D721Med (cell line): ENCODE results near the gene PJA1.

ENCODE experiments used
- DNase-seq: peaks from one replicate; pipeline ENCODE4 v3.0.0; 2011; ENCODE audit warnings: low spot score; ENCODE audit not compliant: insufficient read length
- FAIRE-seq: peaks from 2 replicates; lab custom pipeline; 2011; peaks lifted over from hg19 to GRCh38; lab: Jason Lieb, UNC
- TF ChIP-seq, protein P1 (sequence below): IDR thresholded peaks from 2 replicates; pipeline ENCODE4 v1.5.1; 2012; ENCODE audit warnings: mild to moderate bottlenecking, control low read depth; ENCODE audit not compliant: insufficient read depth; ENCODE audit errors: missing control alignments

The PJA1 gene

DNA sequence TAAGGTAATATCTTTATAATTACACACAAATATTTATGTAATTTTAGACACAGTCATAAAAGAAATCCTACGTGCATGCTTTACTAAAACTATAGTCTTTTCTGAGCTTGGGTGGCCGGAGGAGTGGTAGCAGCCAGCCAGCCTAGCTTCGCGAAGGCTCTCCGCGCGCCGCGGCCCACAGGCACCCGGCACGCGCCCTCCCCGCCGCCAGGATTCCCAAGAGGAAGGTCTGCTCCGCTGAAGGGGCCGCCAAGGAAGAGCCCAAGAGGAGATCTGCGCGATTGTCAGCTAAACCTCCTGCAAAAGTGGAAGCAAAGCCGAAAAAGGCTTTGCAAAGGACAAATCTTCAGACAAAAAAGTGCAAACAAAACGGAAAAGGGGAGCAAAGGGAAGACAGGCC is 8.7 kb upstream of the PJA1 start:
- FAIRE-seq (no peak), DNase-seq (no peak)
- TF ChIP-seq, protein P1, sequence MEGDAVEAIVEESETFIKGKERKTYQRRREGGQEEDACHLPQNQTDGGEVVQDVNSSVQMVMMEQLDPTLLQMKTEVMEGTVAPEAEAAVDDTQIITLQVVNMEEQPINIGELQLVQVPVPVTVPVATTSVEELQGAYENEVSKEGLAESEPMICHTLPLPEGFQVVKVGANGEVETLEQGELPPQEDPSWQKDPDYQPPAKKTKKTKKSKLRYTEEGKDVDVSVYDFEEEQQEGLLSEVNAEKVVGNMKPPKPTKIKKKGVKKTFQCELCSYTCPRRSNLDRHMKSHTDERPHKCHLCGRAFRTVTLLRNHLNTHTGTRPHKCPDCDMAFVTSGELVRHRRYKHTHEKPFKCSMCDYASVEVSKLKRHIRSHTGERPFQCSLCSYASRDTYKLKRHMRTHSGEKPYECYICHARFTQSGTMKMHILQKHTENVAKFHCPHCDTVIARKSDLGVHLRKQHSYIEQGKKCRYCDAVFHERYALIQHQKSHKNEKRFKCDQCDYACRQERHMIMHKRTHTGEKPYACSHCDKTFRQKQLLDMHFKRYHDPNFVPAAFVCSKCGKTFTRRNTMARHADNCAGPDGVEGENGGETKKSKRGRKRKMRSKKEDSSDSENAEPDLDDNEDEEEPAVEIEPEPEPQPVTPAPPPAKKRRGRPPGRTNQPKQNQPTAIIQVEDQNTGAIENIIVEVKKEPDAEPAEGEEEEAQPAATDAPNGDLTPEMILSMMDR = no peak

DNA sequence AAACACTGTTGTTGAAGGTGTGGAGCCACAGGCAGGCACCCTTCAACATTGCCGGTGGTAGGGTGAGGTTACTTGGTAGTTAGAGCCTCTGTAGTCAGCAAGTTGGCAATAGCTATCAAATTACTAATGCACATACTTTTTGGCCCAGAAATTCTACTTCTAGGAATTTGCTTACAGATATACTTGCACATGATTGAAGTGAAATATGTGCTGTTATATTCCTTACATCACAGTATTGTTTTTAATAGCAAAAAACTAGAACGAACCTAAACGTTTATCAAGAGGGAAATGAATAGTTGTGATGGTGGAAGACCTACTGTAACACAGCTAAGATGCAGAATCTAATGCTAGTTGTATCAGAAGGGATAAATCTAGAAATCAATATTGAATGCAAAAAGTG is 7.7 kb upstream of the PJA1 start:
- no peak for DNase-seq
- TF ChIP-seq, protein P1 = no peak
- no peak for FAIRE-seq

DNA sequence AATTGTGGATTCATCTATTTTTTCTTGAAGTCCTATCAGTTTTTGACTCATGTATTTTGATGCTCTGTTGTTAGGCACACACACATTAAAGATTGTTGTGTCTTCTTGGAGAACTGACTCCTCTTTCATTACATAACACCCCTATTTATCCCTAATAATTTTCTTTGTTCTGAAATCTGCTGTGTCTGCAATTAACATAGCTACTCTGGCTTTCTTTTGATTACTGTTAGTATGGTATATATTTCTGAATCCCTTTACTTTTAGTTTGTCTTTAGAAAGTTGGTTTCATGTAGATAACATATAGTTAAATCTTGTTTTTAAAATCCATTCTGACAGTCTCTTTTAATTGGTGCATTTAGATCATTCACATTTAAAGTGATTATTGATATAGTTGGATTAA is 5.1 kb upstream of the PJA1 start:
- no peak for DNase-seq
- FAIRE-seq = no peak

DNA sequence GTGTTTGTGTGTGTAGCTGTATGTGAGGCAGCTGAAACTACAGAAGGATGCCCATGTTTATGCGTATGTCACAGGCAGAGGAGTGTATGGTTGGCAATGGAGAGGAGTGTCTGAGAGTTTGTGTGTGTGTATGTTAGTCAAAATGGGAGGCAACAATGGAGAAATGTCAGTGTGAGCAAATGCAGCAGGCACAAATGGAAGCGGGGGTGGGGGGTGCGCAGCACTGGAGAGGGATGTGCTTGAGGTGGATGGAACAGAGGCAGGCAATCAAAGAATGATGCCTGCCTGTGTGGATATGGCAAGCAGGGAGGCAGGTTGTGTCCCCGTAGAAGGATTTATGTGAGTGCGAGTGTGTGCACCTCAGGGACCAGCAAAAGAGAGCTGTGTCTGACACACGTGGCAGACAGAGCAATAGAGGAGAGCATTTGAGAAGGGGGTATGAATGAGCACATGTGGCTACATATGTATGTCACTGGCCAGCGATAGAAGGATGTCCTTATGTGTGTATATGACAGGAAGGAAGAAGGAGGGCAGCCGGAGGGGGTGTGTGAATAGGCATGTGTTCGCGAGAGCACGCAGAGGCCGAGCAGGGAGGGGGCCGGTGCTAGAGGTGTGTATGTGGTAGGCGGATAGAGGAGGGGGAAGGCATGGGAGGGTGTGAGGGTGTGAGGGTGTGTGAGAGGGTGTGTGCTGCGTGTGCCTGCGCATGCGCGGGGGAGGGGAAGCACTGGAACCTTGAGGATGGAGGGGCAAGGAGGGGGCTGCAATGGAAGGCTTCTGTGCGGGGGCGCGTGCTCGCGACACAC is 1.1 kb downstream of the PJA1 start:
- TF ChIP-seq, protein P1 = no peak
- DNase-seq = no peak
- no peak for FAIRE-seq

More for the DNA sequence above, 5.1 kb upstream of the PJA1 start:
- TF ChIP-seq, protein P1 = no peak

DNA sequence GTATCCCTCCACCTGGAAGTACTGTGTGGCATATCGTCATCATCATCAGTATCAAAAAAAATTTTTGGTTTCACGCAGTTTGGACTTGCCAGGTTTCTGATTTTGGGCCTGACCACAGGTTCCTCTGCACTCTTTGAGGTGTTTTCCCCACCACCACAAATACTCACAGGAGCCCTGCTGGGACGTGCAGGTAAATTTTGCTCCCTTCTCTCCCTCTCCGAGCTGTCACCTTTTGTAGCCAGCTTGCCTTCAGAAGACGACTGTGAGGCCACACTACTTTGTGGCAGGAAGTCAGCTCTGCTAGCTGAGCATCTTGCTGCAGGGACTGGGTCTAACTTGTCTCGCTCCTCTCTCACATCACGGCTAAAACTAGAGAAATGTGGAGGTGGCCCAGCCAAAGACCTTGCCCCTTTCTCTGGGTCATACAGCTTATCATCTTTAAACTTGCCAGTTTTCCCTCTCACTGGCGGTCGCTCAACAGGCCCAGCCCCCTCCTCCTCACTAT is 2.8 kb downstream of the PJA1 start:
- FAIRE-seq = no peak
- TF ChIP-seq, protein P1 = no peak
- DNase-seq = no peak

DNA sequence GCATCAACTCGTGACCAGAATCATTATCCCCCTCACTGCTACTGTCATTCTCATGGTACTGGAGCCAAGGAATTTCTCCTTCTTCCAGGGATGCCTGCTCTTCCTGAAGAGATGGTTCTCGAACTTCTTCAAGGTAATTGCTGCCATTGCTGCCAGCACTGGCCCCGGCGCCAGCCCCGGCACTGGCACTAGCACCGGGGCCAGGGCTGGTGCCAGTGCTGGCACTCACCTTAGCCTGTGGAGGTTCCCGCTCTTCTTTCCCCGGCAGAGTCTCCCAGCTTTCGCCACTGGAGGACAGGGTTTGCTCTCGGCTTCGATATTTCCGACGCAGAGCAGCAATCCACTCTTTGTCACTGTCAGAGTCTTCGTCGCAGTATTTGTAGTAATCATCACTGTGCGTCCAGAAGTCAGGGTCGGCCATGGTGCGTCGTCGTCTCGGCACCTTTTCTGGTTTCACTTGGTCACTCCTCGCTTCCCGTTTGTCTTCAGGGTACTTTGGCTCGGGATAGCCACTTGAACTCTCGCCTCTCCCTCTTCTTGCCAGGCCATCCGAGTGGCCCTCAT is 3.4 kb downstream of the PJA1 start:
- no peak for FAIRE-seq
- TF ChIP-seq, protein P1 = no peak
- no peak for DNase-seq

DNA sequence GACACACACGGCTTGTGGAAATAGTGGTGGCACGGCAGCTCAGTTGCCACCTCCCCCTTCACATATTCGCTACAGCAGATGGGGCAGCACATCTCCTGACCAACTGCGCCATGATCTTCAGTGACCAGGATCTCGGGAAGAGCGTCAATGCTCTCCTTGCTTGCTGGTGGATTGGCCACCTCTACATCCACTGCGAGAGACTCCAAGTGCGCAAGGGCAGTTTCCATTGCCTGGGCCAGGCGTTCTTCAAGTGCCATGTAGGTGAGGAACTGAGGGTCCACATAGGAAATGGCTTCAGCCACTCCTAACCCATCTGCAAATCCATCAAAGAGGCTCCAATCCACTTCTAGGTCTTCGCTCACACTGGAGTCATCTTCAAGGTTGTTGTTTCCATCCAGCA is 3.9 kb downstream of the PJA1 start:
- DNase-seq (no peak), FAIRE-seq (no peak)
- TF ChIP-seq, protein P1 = no peak
